ENCODE results near the gene RNF14. TPM values are rescaled to one million over a fixed set of nuclear protein-coding genes. Genes with fewer than 3 reads are reported as not detected.
"Not testable (repeated sequence)": the region's sequence is repeated elsewhere in the genome, so short reads cannot be mapped to it uniquely, and the experiment has no call there.

RNF14 gene
- total RNA-seq, 1 experiment from 2014 or later, result 75.9 TPM

GRCh38 chr5:142013734-142014521 lies 45.0 kb downstream of the RNF14 start:
- DNase-seq (ENCODE audit: low spot score), result no peak

- peak; percentile 65 for DNase-seq (ENCODE audit: low spot score)
Observed at GRCh38 chr5:142014911-142015584, 46.1 kb downstream of the RNF14 start.

GRCh38 chr5:142015781-142016533 lies 47.1 kb downstream of the RNF14 start:
- no peak for DNase-seq (ENCODE audit: low spot score)

GRCh38 chr5:142016556-142016955 lies 47.7 kb downstream of the RNF14 start:
- DNase-seq (ENCODE audit: low spot score), result no peak

GRCh38 chr5:142017832-142018427 lies 49.0 kb downstream of the RNF14 start:
- peak; percentile 74 for DNase-seq (ENCODE audit: low spot score)

DNA sequence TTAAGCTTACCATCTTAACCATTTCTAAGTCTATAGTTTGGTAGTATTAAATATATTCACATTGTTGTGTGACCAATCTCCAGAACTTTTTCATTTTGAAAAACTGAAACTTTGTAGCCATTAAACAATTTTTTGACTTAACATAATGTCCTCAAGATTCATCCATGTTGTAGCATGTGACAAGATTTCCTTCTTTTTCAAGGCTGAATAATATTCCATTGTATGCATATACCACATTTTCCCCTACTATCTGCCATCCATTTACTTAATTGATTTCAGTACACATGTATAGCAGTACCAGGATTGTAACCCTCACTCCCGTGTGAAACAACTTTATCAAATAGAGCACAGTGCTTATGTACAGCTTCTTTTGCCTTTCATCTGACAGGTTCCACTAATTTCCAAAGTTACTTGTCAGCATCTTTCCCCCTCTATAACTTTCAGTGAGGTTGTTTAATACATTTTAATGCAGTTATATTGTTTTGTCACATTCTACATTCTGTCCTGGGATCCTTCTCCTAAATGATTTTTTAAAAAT lies 51.3 kb downstream of the RNF14 start:
- no peak for DNase-seq (ENCODE audit: low spot score)

DNA sequence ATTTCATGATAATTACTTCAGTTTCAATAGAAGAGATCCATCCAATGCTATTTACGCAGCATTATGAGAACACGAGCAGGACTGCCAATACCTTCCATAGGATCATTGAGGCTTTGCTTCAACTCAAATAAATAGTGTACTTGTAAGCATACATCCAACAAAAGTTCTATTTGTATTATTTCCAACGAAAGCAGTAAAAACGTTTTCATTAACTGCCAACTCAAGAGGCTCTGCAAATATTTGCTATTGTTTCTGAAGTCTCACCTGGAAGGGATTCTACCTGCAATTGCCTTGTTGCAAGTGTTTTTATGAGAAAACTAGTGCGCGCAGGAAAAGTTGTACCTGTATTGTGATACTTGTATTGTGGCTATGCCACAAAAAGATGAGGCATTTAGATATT lies 54.9 kb downstream of the RNF14 start:
- DNase-seq (ENCODE audit: low spot score), result no peak

GRCh38 chr5:142024771-142025304 lies 55.9 kb downstream of the RNF14 start:
- peak; percentile 81 for DNase-seq (ENCODE audit: low spot score)

DNA sequence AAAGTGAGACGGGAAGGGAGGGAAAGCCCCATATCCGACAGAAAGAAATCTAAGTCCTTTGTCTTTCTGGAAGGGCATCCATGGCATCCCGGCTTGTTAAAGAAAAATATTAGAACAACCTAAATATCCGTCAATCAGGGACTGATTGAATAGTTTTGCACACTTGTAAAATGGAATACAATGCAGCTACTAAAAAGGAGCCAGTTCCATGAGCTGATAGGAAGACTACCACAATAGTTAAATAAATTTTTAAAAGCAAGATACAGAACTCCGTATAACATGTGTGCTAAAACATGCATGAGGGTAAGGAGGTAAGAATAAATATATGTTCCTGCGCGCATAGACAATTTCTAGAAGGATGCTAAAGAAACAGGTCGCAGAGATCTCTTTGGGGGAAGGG lies 56.7 kb downstream of the RNF14 start:
- no peak for DNase-seq (ENCODE audit: low spot score)

DNA sequence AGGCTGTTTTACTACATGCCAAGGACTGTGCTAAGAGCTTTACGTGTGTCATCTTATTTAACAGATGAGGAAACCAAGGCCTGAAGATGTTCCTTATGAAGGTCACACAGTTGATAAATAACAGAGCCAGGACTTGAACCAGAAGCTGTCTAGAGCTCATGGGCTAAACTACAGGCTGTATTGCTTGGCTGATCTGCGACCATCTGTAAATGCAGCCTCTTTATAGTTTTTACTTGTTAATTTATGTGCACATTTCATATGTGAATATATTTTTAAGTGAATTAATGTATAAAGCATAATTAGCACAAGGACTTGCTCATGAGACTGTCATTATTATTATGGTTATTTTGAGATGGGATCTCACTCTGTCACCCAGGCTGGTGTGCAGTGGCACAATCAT lies 63.2 kb downstream of the RNF14 start:
- DNase-seq (ENCODE audit: low spot score), result no peak

GRCh38 chr5:142032747-142033631 lies 64.1 kb downstream of the RNF14 start:
- DNase-seq (ENCODE audit: low spot score), result no peak

- DNase-seq (ENCODE audit: low spot score), result not testable (repeated sequence)
Observed at GRCh38 chr5:142033632-142034567, 65.0 kb downstream of the RNF14 start.

GRCh38 chr5:142034994-142035393 lies 66.1 kb downstream of the RNF14 start:
- no peak for DNase-seq (ENCODE audit: low spot score)

DNA sequence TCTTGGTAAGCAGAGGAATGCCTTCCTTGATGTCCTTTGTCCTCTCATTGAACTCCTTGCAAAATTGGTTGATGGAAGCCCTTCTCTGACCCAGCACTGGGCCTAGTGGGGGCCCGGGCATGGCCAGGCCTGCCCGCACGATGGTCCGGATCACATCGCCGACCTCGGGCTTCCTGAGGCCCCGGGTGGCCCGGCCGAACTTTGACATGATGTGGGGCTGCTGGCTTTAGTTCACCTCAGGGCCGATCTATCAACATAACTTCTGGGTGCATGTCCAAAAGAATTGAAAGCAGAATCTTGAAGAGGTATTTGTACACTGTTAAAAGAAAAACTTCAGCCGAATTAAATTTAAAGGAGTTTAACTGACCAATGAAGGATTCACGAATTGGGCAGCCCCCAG lies 68.0 kb downstream of the RNF14 start:
- DNase-seq (ENCODE audit: low spot score), result no peak

- DNase-seq (ENCODE audit: low spot score), result not testable (repeated sequence)
Observed at GRCh38 chr5:142037599-142037998, 68.7 kb downstream of the RNF14 start.

GRCh38 chr5:142038735-142039134 lies 69.8 kb downstream of the RNF14 start:
- no peak for DNase-seq (ENCODE audit: low spot score)

Data from H4 (cell line).